Activated CD4-positive, alpha-beta T cell treated with anti-CD3 and anti-CD28 coated beads, Interleukin-2, amount 10 ng/mL, durations not matched to agents 7 days and 5 days (primary cell): Measurements from ENCODE around the gene C12orf76. TPM values are rescaled to one million over a fixed set of nuclear protein-coding genes. Genes with fewer than 3 reads are reported as not detected.

Source experiments
- CTCF ChIA-PET: fragments of 350-600 bp; sonication (Branson Sonifier 250); formaldehyde crosslinking; loops from one replicate; lab custom pipeline; 2021; ENCODE audit warnings: antibody characterized with exemption; lab: Charles Lee
- POLR2A ChIA-PET: fragments of 350-600 bp; sonication (Branson Sonifier 250); formaldehyde crosslinking; loops from one replicate; lab custom pipeline; 2021; ENCODE audit warnings: antibody characterized with exemption; lab: Charles Lee
- DNase-seq: peaks from one replicate; pipeline ENCODE4 v3.0.0-alpha.2; 2020
- H3K27ac Mint-ChIP-seq: one replicate; pipeline ENCODE4 v1.8.0; 2021; ENCODE audit warnings: mild to moderate bottlenecking, moderate library complexity, mixed read lengths
- H3K27me3 Mint-ChIP-seq: one replicate; pipeline ENCODE4 v1.8.0; 2021; ENCODE audit warnings: mixed read lengths
- H3K36me3 Mint-ChIP-seq: one replicate; pipeline ENCODE4 v1.8.0; 2021; ENCODE audit warnings: low read depth, mixed read lengths
- H3K4me1 Mint-ChIP-seq: one replicate; pipeline ENCODE4 v1.8.0; 2021; ENCODE audit warnings: mixed read lengths
- H3K4me3 Mint-ChIP-seq: one replicate; pipeline ENCODE4 v1.8.0; 2021; ENCODE audit warnings: mild to moderate bottlenecking, moderate library complexity, mixed read lengths
- H3K9me3 Mint-ChIP-seq: one replicate; pipeline ENCODE4 v1.8.0; 2021; ENCODE audit warnings: mixed read lengths
- total RNA-seq, 2 experiments: library from RNA; stranded (reverse); gene quantifications; one replicate each; pipeline ENCODE4 v1.2.3, GENCODE V29; 2021

C12orf76 gene
- total RNA-seq, 2 experiments from 2014 or later: 19.9 to 25.8 TPM

- POLR2A ChIA-PET: no interaction called here
These were observed 11.0 kb downstream of the C12orf76 start for GRCh38 chr12:110037315-110037714.

GRCh38 chr12:110035534-110036104, 12.7 kb downstream of the C12orf76 start:
- Mint-ChIP-seq H3K27ac (no peak overlapping the region), H3K4me3 (no peak overlapping the region), H3K9me3 (no peaks in the 10 kb centered on the region), H3K27me3 (no peaks in the 10 kb centered on the region), H3K36me3 (peaks cover 65% of the 10 kb centered on the region), H3K4me1 (peaks cover 30% of the 10 kb centered on the region)
- ChIA-PET POLR2A (no interaction called here), CTCF (no interaction called here)
- no peak for DNase-seq

More at GRCh38 chr12:110037315-110037714, 11.0 kb downstream of the C12orf76 start:
- H3K4me3 Mint-ChIP-seq: no peak overlapping the region
- H3K36me3 Mint-ChIP-seq: peaks cover 76% of the 10 kb centered on the region
- H3K27ac Mint-ChIP-seq: no peak overlapping the region
- CTCF ChIA-PET: interaction anchor here (0.6 to 1.0 kb wide), 2 partner anchors 15 to 107 kb away, joined by 3 to 8 read pairs; no protein-coding TSS in a partner anchor
- H3K9me3 Mint-ChIP-seq: no peaks in the 10 kb centered on the region
- DNase-seq: no peak
- H3K27me3 Mint-ChIP-seq: no peaks in the 10 kb centered on the region
- H3K4me1 Mint-ChIP-seq: peaks cover 45% of the 10 kb centered on the region

GRCh38 chr12:110033888-110034287, 14.4 kb downstream of the C12orf76 start:
- Mint-ChIP-seq H3K4me3 (no peak overlapping the region), H3K27ac (no peak overlapping the region), H3K36me3 (peaks cover 62% of the 10 kb centered on the region), H3K9me3 (no peaks in the 10 kb centered on the region), H3K4me1 (peaks cover 13% of the 10 kb centered on the region), H3K27me3 (no peaks in the 10 kb centered on the region)
- ChIA-PET CTCF (interaction anchor here (0.8 to 2.0 kb wide), 3 partner anchors 11 to 397 kb away, joined by 4 to 8 read pairs (median 4); no protein-coding TSS in a partner anchor), POLR2A (no interaction called here)
- no peak for DNase-seq

- Mint-ChIP-seq H3K4me1 (peaks cover 6% of the 10 kb centered on the region), H3K4me3 (no peak overlapping the region), H3K27ac (no peak overlapping the region), H3K27me3 (no peaks in the 10 kb centered on the region), H3K9me3 (no peaks in the 10 kb centered on the region), H3K36me3 (peaks cover 57% of the 10 kb centered on the region)
- POLR2A ChIA-PET: no interaction called here
- CTCF ChIA-PET: interaction anchor here (0.6 to 1.2 kb wide), 3 partner anchors 9 to 30 kb away, joined by 3 to 6 read pairs (median 3); partner anchors contain the start of gene ANKRD13A
- DNase-seq: no peak
These were observed 19.0 kb downstream of the C12orf76 start for GRCh38 chr12:110029290-110029815.

DNA sequence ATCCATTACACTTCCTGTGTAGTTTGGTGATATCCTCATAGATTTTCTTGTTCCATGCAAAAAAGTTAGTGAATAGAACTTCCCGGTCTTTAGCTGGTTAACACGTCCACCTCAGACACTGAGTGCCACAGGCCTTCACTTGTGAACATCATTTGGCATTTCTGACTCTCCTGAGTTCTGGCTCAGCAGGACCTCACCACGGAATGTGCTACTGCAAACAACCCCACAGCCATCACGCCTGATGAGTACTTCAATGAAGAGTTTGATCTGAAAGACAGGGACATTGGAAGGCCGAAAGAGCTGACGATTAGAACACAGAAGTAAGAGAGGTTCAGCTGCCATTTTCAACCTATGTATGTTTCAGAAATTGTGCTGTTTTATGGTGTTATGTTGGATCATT, 20.0 kb downstream of the C12orf76 start:
- peaks cover 58% of the 10 kb centered on the region for H3K36me3 Mint-ChIP-seq
- peaks cover 15% of the 10 kb centered on the region for H3K4me1 Mint-ChIP-seq
- no peak for DNase-seq
- H3K4me3 Mint-ChIP-seq: no peak overlapping the region
- CTCF ChIA-PET: interaction anchor here (0.6 to 1.2 kb wide), 3 partner anchors 8 to 41 kb away, joined by 3 to 6 read pairs (median 5); partner anchors contain the start of gene ANKRD13A
- no peak overlapping the region for H3K27ac Mint-ChIP-seq
- H3K9me3 Mint-ChIP-seq: no peaks in the 10 kb centered on the region
- H3K27me3 Mint-ChIP-seq: no peaks in the 10 kb centered on the region
- POLR2A ChIA-PET: interaction anchor here (0.5 kb wide), 1 partner anchor 35 kb away, joined by 3 read pairs; no protein-coding TSS in a partner anchor

DNA sequence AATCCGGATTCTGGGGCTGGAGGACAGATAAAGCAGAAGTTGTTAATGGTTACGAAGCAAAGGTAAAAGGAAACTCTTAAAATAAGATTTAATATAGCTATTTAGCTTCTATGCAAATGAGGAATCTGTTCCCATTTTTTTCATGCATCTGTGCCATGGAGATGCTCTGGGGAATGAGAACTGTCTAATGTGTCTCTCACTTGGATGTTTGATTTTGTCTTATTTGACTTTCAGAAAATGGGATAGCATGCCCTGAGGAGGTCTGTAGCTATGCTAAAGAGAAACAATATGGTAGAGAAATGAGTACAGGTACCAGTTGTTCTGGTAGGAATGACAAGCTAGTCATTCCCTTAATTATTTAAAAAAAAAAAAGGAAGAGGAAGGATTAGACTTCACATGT, 24.3 kb downstream of the C12orf76 start:
- Mint-ChIP-seq H3K27me3 (no peaks in the 10 kb centered on the region), H3K27ac (peak overlapping the region; percentile 3), H3K36me3 (peaks cover 69% of the 10 kb centered on the region), H3K9me3 (no peaks in the 10 kb centered on the region), H3K4me3 (no peak overlapping the region), H3K4me1 (peaks cover 20% of the 10 kb centered on the region)
- POLR2A ChIA-PET: no interaction called here
- DNase-seq: no peak
- CTCF ChIA-PET: interaction anchor here (1.0 to 2.9 kb wide), 10 partner anchors 8 to 308 kb away, joined by 3 to 8 read pairs (median 4); no protein-coding TSS in a partner anchor

- Mint-ChIP-seq H3K9me3 (no peaks in the 10 kb centered on the region), H3K27me3 (no peaks in the 10 kb centered on the region), H3K4me3 (no peak overlapping the region), H3K27ac (peak overlapping the region; percentile 3), H3K4me1 (peaks cover 20% of the 10 kb centered on the region), H3K36me3 (peaks cover 71% of the 10 kb centered on the region)
- CTCF ChIA-PET: interaction anchor here (0.7 to 2.9 kb wide), 8 partner anchors 9 to 427 kb away, joined by 3 to 8 read pairs (median 4); partner anchors contain the start of gene ARPC3
- DNase-seq: no peak
- POLR2A ChIA-PET: interaction anchor here (1.1 kb wide), 1 partner anchor 58 kb away, joined by 4 read pairs; no protein-coding TSS in a partner anchor
These were observed 25.0 kb downstream of the C12orf76 start for GRCh38 chr12:110023059-110023980.

DNA sequence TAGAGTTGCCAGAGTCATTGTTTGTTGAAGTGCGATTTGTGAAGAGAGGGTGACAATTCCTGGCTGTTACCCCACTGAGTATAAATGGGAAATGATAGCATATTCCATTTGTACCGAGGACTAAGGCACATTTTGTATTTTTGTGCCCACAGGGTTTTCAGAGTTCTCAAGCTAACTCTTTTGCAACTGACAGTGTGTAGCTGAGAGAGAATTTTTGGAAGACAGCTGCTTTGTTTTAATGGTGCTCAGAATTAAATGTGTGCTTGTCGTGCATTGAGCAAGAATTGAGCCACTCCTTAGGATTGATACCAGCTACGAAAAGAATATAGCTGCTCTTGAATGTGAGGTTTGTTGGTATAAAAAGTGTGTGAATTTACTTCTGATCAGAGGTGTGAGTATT, 27.4 kb downstream of the C12orf76 start:
- Mint-ChIP-seq H3K36me3 (peaks cover 69% of the 10 kb centered on the region), H3K27ac (no peak overlapping the region), H3K9me3 (no peaks in the 10 kb centered on the region), H3K4me3 (no peak overlapping the region), H3K4me1 (peaks cover 24% of the 10 kb centered on the region), H3K27me3 (no peaks in the 10 kb centered on the region)
- CTCF ChIA-PET: interaction anchor here (1.1 to 2.9 kb wide), 4 partner anchors 10 to 28 kb away, joined by 3 to 8 read pairs (median 6); partner anchors contain the start of gene ANKRD13A
- DNase-seq: no peak
- POLR2A ChIA-PET: interaction anchor here (0.5 kb wide), 1 partner anchor 76 kb away, joined by 3 read pairs; no protein-coding TSS in a partner anchor

DNA sequence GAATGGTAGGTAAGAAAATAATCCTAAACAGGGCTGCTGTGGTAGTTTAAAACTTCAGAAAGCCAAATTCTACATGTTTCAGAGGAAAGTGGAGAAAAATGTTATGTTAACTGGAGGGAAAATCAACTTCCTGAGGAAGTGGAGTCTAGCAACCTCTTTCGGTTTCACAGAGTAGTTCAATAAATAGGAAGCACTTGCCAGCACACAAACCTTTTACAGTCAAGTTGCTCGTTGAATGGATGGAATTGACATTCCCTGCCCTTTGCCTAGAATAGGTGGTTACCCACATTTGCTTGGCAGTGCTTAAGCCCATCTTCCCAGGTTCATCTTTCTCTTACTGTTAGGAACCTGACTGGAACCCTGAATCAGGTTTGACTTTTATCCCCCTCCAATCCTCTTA, 33.2 kb downstream of the C12orf76 start:
- Mint-ChIP-seq H3K27ac (peak overlapping the region; percentile 86), H3K9me3 (no peaks in the 10 kb centered on the region), H3K4me1 (peaks cover 46% of the 10 kb centered on the region), H3K36me3 (peaks cover 59% of the 10 kb centered on the region), H3K4me3 (peak overlapping the region; percentile 65), H3K27me3 (no peaks in the 10 kb centered on the region)
- POLR2A ChIA-PET: interaction anchor here (1.1 kb wide), 1 partner anchor 11 kb away, joined by 4 read pairs; no protein-coding TSS in a partner anchor
- peak; percentile 33 for DNase-seq
- CTCF ChIA-PET: interaction anchor here (1.0 to 1.1 kb wide), 2 partner anchors 9 to 16 kb away, joined by 3 to 6 read pairs; partner anchors contain the start of gene ANKRD13A

- no peak overlapping the region for H3K27ac Mint-ChIP-seq
- peaks cover 63% of the 10 kb centered on the region for H3K4me1 Mint-ChIP-seq
- DNase-seq: no peak
- H3K4me3 Mint-ChIP-seq: no peak overlapping the region
- ChIA-PET POLR2A (no interaction called here), CTCF (interaction anchor here (0.6 to 1.4 kb wide), 3 partner anchors 12 to 123 kb away, joined by 3 to 7 read pairs (median 3); partner anchors contain the start of gene ANKRD13A)
- H3K27me3 Mint-ChIP-seq: no peaks in the 10 kb centered on the region
- H3K36me3 Mint-ChIP-seq: peaks cover 49% of the 10 kb centered on the region
- peaks cover 2% of the 10 kb centered on the region for H3K9me3 Mint-ChIP-seq
These were observed 35.7 kb downstream of the C12orf76 start for GRCh38 chr12:110012659-110013058.

DNA sequence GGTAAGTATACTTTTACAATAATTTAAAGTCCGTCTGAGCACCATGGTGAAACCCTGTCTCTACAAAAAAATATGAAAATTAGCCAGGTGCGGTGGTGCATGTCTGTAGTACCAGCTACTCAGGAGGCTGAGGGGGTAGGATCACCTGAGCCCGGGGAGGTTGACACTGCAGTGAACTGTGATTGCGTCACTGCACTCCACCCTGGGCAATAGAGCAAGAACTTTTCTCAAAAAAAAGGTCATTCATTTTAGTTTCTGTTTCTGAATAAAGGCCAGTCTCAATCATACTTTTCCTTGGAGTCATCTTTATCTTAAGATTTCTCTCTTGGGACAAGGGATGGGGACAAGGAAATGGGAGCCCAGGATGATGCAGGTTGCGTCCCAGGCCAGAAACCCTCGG, 36.2 kb downstream of the C12orf76 start:
- Mint-ChIP-seq H3K4me1 (peaks cover 64% of the 10 kb centered on the region), H3K27ac (no peak overlapping the region), H3K9me3 (peaks cover 2% of the 10 kb centered on the region), H3K27me3 (no peaks in the 10 kb centered on the region), H3K36me3 (peaks cover 45% of the 10 kb centered on the region), H3K4me3 (no peak overlapping the region)
- DNase-seq: no peak
- POLR2A ChIA-PET: no interaction called here
- CTCF ChIA-PET: interaction anchor here (0.6 to 1.4 kb wide), 3 partner anchors 12 to 123 kb away, joined by 3 to 7 read pairs (median 3); partner anchors contain the start of gene ANKRD13A
